ENCODE results near the gene NCOA4. TPM values are rescaled to one million over a fixed set of nuclear protein-coding genes. Genes with fewer than 3 reads are reported as not detected.

NCOA4 gene
- total RNA-seq, 1 donor from 2014 or later = 72.3 TPM

GRCh38 chr10:46074196-46074946, 43.9 kb upstream of the NCOA4 start:
- no peak for DNase-seq (ENCODE audit: low spot score in 2 of 2, unreplicated experiment in 2 of 2)
- Mint-ChIP-seq H3K27ac (no peak overlapping the region), H3K27me3 (ENCODE audit: low read depth) (no peaks in the 10 kb centered on the region), H3K9me3 (peaks cover 4% of the 10 kb centered on the region), H3K36me3 (no peaks in the 10 kb centered on the region), H3K4me3 (no peak overlapping the region), H3K4me1 (peaks cover 4% of the 10 kb centered on the region)
- TF ChIP-seq, protein P1, sequence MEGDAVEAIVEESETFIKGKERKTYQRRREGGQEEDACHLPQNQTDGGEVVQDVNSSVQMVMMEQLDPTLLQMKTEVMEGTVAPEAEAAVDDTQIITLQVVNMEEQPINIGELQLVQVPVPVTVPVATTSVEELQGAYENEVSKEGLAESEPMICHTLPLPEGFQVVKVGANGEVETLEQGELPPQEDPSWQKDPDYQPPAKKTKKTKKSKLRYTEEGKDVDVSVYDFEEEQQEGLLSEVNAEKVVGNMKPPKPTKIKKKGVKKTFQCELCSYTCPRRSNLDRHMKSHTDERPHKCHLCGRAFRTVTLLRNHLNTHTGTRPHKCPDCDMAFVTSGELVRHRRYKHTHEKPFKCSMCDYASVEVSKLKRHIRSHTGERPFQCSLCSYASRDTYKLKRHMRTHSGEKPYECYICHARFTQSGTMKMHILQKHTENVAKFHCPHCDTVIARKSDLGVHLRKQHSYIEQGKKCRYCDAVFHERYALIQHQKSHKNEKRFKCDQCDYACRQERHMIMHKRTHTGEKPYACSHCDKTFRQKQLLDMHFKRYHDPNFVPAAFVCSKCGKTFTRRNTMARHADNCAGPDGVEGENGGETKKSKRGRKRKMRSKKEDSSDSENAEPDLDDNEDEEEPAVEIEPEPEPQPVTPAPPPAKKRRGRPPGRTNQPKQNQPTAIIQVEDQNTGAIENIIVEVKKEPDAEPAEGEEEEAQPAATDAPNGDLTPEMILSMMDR (IDR thresholded peaks at IDR 0.05; ENCODE audit: unreplicated experiment) = no peak

- no peak for DNase-seq (ENCODE audit: low spot score in 2 of 2, unreplicated experiment in 2 of 2)
- H3K9me3 Mint-ChIP-seq = peaks cover 4% of the 10 kb centered on the region
- H3K36me3 Mint-ChIP-seq = no peaks in the 10 kb centered on the region
- TF ChIP-seq, protein P1 (IDR thresholded peaks at IDR 0.05; ENCODE audit: unreplicated experiment) = no peak
- H3K27me3 Mint-ChIP-seq (ENCODE audit: low read depth) = no peaks in the 10 kb centered on the region
- H3K4me1 Mint-ChIP-seq = peaks cover 4% of the 10 kb centered on the region
- H3K4me3 Mint-ChIP-seq = no peak overlapping the region
- H3K27ac Mint-ChIP-seq = no peak overlapping the region
These were observed 43.1 kb upstream of the NCOA4 start for GRCh38 chr10:46073564-46073963.

- Mint-ChIP-seq H3K4me1 (peaks cover 4% of the 10 kb centered on the region), H3K36me3 (no peaks in the 10 kb centered on the region), H3K4me3 (no peak overlapping the region), H3K9me3 (peaks cover 4% of the 10 kb centered on the region), H3K27ac (no peak overlapping the region), H3K27me3 (ENCODE audit: low read depth) (no peaks in the 10 kb centered on the region)
- DNase-seq (ENCODE audit: low spot score in 2 of 2, unreplicated experiment in 2 of 2) = no peak
- TF ChIP-seq, protein P1 (IDR thresholded peaks at IDR 0.05; ENCODE audit: unreplicated experiment) = no peak
These were observed 40.3 kb upstream of the NCOA4 start for GRCh38 chr10:46070749-46071148.

- no peak overlapping the region for H3K27ac Mint-ChIP-seq
- no peaks in the 10 kb centered on the region for H3K36me3 Mint-ChIP-seq
- TF ChIP-seq, protein P1 (IDR thresholded peaks at IDR 0.05; ENCODE audit: unreplicated experiment) = no peak
- no peaks in the 10 kb centered on the region for H3K27me3 Mint-ChIP-seq (ENCODE audit: low read depth)
- H3K9me3 Mint-ChIP-seq = peaks cover 4% of the 10 kb centered on the region
- H3K4me3 Mint-ChIP-seq = no peak overlapping the region
- DNase-seq (ENCODE audit: low spot score in 2 of 2, unreplicated experiment in 2 of 2) = no peak
- peaks cover 4% of the 10 kb centered on the region for H3K4me1 Mint-ChIP-seq
These were observed 39.5 kb upstream of the NCOA4 start for GRCh38 chr10:46069771-46070463.

DNA sequence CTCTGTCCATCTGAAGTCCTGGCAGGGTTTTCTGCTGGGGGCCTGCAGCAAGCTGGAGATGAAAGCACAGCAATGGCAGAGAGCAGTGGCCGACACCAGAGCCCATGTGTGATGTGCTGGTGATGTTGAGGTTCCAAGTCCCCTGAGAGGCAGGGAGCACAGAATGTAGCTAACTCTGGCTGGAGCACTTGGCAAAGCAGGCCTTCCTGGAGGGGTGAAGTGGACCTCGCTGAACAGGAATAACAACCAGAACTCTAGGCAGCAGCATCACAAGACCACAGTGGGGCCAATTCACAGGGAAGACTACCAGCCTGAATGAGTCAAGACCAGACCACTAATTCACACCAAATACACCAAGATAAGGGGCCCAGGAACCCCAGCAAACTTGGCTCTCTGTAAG, 38.5 kb upstream of the NCOA4 start:
- Mint-ChIP-seq H3K36me3 (no peaks in the 10 kb centered on the region), H3K27ac (no peak overlapping the region), H3K27me3 (ENCODE audit: low read depth) (no peaks in the 10 kb centered on the region), H3K9me3 (peaks cover 4% of the 10 kb centered on the region), H3K4me1 (peaks cover 4% of the 10 kb centered on the region), H3K4me3 (no peak overlapping the region)
- TF ChIP-seq, protein P1 (IDR thresholded peaks at IDR 0.05; ENCODE audit: unreplicated experiment) = no peak
- DNase-seq (ENCODE audit: low spot score in 2 of 2, unreplicated experiment in 2 of 2) = no peak

Data from mesothelial cell of epicardium (in vitro differentiated cells).